Superior temporal gyrus (tissue), 1 donor: ENCODE measurements around the gene UCP2.

ENCODE experiments used
- DNase-seq: peaks from one replicate; pipeline ENCODE4 v3.0.0-alpha.2; 2016; ENCODE audit errors: extremely low spot score

The UCP2 gene

GRCh38 chr11:73982595-73982989 is at the start of gene UCP2:
Gene UCP2, minus strand, starts transcription at chr11:73982843. Its CDS starts 4,465 bp downstream, at chr11:73978378.
- DNase-seq, result peak; percentile 65

- no peak for DNase-seq
Observed at GRCh38 chr11:74030723-74031676, 48.4 kb upstream of the UCP2 start.

DNA sequence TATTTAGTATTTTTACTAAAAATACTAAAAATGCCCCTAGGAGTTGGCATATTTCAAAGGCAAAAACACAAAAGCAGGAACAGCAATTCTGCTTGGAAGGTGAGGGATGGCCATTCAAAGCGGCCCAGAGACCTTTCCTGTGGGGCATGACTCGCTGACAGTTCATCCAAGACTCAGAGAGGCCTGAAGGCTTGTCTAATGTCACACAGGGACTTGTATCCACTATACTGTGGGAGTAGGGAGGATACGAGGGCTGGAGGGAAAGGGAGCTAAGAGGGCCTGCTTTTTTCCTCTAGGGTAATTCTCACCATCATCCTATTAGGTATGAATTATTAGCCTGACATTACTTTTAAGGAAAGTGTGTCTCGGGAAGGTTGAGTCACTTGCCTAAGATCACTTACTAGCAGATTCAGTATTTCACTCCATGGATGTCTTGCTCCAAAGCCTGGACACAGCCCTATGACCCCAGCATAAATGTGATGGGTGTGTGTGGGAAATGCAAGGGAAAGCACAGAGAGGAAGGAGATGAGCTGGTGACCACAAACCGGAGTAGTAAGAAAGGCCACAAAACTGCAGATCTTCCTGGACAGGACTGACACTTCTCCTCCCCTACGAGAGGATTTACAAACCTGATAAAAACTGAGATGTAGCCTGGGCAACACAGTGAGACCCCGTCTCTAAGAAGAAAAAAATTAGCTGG is 43.0 kb upstream of the UCP2 start:
- no peak for DNase-seq

GRCh38 chr11:74024261-74025029 is 41.8 kb upstream of the UCP2 start:
- no peak for DNase-seq

DNA sequence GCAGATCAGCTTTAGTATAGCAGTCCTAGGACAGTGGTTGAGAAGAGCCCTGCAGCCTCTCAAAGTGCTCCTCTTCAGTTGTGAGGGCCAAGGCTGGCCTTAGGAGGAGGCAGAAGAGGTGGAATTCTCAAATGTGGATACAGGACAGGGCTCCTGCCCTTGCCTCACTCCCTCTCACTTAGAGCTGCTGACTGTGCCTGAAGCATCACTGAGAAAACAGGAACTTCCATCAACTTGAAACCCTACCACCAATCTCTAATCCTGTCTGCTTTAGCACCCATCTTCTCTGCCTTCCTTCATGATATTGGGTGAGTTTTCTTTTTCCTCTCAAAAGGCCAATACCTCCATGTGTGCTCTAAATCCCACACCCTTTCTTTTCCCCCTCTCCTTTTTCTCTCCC is 40.6 kb upstream of the UCP2 start:
- no peak for DNase-seq

GRCh38 chr11:74022546-74022945 is 39.9 kb upstream of the UCP2 start:
- no peak for DNase-seq

GRCh38 chr11:74021998-74022397 is 39.4 kb upstream of the UCP2 start:
- DNase-seq, result no peak

GRCh38 chr11:74020539-74020938 is 37.9 kb upstream of the UCP2 start:
- no peak for DNase-seq

- DNase-seq, result peak; percentile 26
Observed at GRCh38 chr11:74019860-74020259, 37.2 kb upstream of the UCP2 start.

GRCh38 chr11:74019104-74019738 is 36.6 kb upstream of the UCP2 start:
- no peak for DNase-seq

- DNase-seq, result no peak
Observed at GRCh38 chr11:74018331-74019005, 35.8 kb upstream of the UCP2 start.

DNA sequence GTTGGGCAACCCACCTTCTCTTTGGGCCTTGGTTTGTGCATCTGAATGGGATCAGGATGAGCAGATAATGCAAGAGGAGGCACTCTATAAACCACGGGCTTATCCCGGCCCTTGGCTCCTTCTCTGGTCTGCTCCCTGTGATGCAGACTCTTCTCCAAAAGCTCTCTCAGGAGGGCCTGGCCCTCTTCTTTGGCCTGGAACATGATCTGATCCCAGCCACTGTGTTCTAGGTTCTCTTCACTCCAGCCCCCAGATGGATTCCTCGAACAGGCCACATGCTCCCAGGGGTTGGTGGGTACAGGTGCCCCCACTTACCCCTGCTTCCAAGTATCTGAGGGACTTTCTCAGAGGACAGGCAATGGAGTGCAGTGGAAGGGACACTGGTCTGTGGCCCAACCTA is 35.0 kb upstream of the UCP2 start:
- no peak for DNase-seq

DNA sequence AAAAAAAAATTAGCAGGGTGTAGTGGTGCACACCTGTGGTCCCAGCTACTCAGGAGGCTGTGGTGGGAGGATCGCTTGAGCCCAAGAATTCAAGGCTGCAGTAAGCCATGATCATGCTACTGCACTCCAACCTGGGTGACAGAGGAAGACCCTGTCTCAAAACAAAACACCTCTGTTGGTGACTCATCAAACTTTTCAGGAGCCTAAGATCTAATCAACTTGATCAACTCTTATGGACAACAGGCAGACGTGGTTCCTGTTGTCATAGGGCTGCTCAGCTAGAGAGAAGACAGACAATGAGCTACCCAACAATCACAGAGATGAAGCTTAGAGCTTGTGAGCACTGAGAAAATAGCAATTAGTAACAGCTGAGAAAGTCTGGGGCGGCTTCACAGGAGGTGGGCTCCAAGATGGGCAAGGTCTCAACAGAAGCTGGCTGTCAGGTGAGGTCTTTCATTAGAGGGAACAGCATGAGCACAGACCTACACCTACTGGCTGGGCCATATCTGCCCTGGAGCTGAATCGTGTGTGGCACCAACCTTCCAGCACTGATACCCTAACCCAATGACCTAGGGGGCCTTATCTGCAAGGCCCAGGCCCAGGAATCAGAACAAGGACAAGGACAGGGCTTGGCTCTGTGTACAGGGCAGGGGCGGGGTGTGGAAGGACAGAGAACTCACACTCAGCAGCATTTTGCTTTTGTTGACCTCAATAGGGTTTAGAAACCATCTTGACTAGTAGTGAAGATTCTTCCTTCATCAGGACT is 33.5 kb upstream of the UCP2 start:
- DNase-seq, result no peak

DNA sequence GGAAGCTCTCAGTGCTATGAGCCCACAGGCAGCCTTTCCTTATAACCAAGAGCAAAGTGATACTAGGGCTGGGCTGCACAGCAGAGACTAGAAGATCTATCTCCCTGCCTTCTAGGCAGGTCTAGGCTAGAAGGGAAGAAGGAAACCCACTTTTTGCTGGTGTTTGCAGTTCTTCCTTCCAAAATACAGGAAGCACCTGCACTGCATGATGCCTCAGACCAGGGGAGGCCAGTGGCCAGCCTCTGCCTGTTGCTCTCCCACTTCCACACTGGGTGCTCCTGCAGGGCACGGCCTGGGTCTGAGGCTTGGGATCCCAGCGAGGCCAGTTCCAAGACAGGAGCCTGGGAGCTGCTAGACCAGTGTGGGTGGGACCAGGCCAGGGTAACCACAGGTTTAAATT is 32.2 kb upstream of the UCP2 start:
- no peak for DNase-seq

- no peak for DNase-seq
Observed at GRCh38 chr11:74013141-74013540, 30.5 kb upstream of the UCP2 start.

- DNase-seq, result no peak
Observed at GRCh38 chr11:74012074-74012809, 29.6 kb upstream of the UCP2 start.

- no peak for DNase-seq
Observed at GRCh38 chr11:74011360-74012073, 28.9 kb upstream of the UCP2 start.

DNA sequence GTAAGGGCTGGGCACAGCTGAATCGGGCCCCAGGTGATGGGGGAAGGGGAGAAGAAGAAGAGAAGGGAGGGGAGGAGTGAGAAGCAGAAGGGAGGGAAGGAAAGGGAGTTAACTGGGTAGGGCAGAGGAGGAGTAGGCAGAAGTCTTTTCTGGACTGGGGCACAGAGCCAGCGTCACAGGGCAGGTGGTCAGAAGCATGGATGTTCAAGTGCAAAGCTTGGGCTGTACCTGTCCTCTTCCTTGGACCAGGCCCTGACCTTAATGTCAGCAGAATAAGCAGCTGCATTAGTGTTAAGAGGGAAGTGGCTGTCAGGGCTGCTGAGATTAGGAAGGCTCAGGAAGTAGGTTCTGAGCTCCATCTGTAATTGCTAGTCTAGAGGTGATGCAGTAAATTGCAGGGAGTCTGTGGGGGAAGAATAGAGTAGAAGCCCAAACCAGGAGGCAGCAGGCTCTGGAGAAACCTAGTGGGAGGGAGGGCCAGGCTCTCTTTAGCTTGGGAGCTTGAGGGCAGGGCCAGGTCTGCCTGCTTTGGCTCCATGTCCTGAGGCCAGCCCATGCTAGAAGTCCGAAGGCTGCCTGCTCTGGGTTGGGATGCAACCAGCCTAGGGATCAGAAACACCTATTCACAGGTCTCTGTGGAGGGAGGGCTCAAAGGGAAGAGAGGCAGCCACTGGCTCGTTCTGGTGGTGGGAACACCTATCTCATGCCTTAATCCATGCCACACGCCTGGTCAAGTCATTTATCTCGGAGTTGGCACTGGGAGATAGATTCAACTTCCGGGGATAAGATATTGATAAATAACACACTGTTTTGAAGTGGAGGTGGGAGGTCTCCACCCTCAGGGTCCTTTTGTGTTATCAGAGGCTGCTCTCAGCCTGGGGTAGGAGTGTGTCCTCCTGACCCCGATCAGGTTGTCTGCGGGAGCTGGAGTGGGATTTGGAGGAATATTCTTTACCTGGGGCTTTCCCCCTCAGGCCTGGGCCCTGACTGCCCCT is 28.0 kb upstream of the UCP2 start:
- no peak for DNase-seq
